NB4 (cell line): ENCODE data around the gene RIPK4.

Experiments
- CTCF ChIP-seq: IDR thresholded peaks from one replicate; pipeline ENCODE4 v1.5.1; 2012; ENCODE audit warnings: low read depth, low read length
- POLR2A ChIP-seq: IDR thresholded peaks from 2 replicates; pipeline ENCODE4 v1.6.1; 2011; ENCODE audit warnings: mild to moderate bottlenecking; ENCODE audit not compliant: insufficient read length; ENCODE audit errors: extremely low read depth
- TF ChIP-seq, protein P1 (sequence below): IDR thresholded peaks from 2 replicates; pipeline ENCODE4 v1.6.1; 2011; ENCODE audit warnings: low read depth, low read length

GRCh38 chr21:41751611-41752011 lies 15.2 kb downstream of the RIPK4 start:
- TF ChIP-seq CTCF, result no peak
- TF ChIP-seq, protein P1, sequence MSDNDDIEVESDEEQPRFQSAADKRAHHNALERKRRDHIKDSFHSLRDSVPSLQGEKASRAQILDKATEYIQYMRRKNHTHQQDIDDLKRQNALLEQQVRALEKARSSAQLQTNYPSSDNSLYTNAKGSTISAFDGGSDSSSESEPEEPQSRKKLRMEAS, result no peak
- TF ChIP-seq POLR2A, result no peak
